Hepatocyte (in vitro differentiated cells): ENCODE results near the gene EMX1. TPM values are rescaled to one million over a fixed set of nuclear protein-coding genes. Genes with fewer than 3 reads are reported as not detected.

Source experiments
- DNase-seq: peaks from one replicate; pipeline ENCODE4 v3.0.0-alpha.2; 2016; ENCODE audit warnings: low spot score
- H2AFZ ChIP-seq: fragments of 200-600 bp; sonication (generic); 2 replicates; pipeline ENCODE4 v1.6.0; 2016; ENCODE audit warnings: antibody characterized with exemption, mild to moderate bottlenecking
- H3K27ac ChIP-seq: fragments of 200-600 bp; sonication (generic); 2 replicates; pipeline ENCODE4 v1.5.1; 2016; ENCODE audit warnings: mild to moderate bottlenecking
- H3K27me3 ChIP-seq: fragments of 200-600 bp; sonication (generic); 2 replicates; pipeline ENCODE4 v1.6.1; 2016
- H3K36me3 ChIP-seq: fragments of 200-600 bp; sonication (generic); replicated peaks from 2 replicates; pipeline ENCODE4 v1.5.1; 2016; ENCODE audit warnings: low read depth; ENCODE audit not compliant: insufficient read depth
- H3K4me1 ChIP-seq: fragments of 200-600 bp; sonication (generic); 2 replicates; pipeline ENCODE4 v1.5.1; 2016; ENCODE audit warnings: mild to moderate bottlenecking, moderate library complexity; ENCODE audit not compliant: insufficient read depth
- H3K4me2 ChIP-seq: fragments of 200-600 bp; sonication (generic); 2 replicates; pipeline ENCODE4 v1.6.0; 2016
- H3K4me3 ChIP-seq: fragments of 200-600 bp; sonication (generic); 2 replicates; pipeline ENCODE4 v1.5.1; 2016; ENCODE audit warnings: mild to moderate bottlenecking
- H3K79me2 ChIP-seq: fragments of 200-600 bp; sonication (generic); 2 replicates; pipeline ENCODE4 v1.6.0; 2017; ENCODE audit warnings: mild to moderate bottlenecking
- H3K9me2 ChIP-seq: fragments of 200-600 bp; sonication (generic); replicated peaks from 2 replicates; pipeline ENCODE4 v1.6.0; 2017; ENCODE audit warnings: mild to moderate bottlenecking; ENCODE audit not compliant: insufficient read depth
- H3K9me3 ChIP-seq: fragments of 200-600 bp; sonication (generic); 2 replicates; pipeline ENCODE4 v1.5.1; 2016; ENCODE audit warnings: low read depth, mild to moderate bottlenecking
- H4K20me1 ChIP-seq: fragments of 200-600 bp; sonication (generic); 2 replicates; pipeline ENCODE4 v1.6.0; 2016; ENCODE audit warnings: mild to moderate bottlenecking; ENCODE audit not compliant: insufficient read depth, poor library complexity, severe bottlenecking
- CTCF ChIP-seq: fragments of 200-600 bp; sonication (generic); IDR thresholded peaks from 2 replicates; pipeline ENCODE4 v1.5.1; 2016; ENCODE audit warnings: antibody characterized with exemption, mild to moderate bottlenecking; ENCODE audit not compliant: poor library complexity
- EZH2 ChIP-seq: fragments of 200-600 bp; sonication (generic); IDR thresholded peaks from 2 replicates; pipeline ENCODE4 v1.6.1; 2016; ENCODE audit warnings: antibody characterized with exemption, mild to moderate bottlenecking, borderline replicate concordance
- EZH2phosphoT487 ChIP-seq: fragments of 200-600 bp; sonication (generic); IDR thresholded peaks from one replicate; pipeline ENCODE4 v1.6.1; 2018; ENCODE audit warnings: antibody characterized with exemption, mild to moderate bottlenecking, low read depth, moderate library complexity; ENCODE audit not compliant: unreplicated experiment, severe bottlenecking
- WGBS: methylation state at CpG from one replicate; pipeline ENCODE4 v1.1.6; 2016; ENCODE audit warnings: low lambda C conversion rate; ENCODE audit errors: missing lambda C conversion rate; 5-methylcytosine and 5-hydroxymethylcytosine counted together
- polyA plus RNA-seq: library from polyadenylated mRNA; unstranded; fragments of >200 nt; fragmentation: Nextera tagmentation; extraction: Ambion mirVana; gene quantifications from 2 replicates; pipeline ENCODE4 v1.2.1, GENCODE V29; 2016
- total RNA-seq: library from RNA; depleted of rRNA; stranded (reverse); fragments of >200 nt; gene quantifications from 2 replicates; pipeline ENCODE4 v1.2.3, GENCODE V29; 2014

The EMX1 gene
- total and polyA plus RNA-seq, 2 experiments from 2014 or later = 0.34 to 1.2 TPM

- Histone ChIP-seq H3K4me3 (no peak overlapping the region), H3K9me3 (no peaks in the 10 kb centered on the region), H3K36me3 (no peaks in the 10 kb centered on the region), H3K9me2 (no peaks in the 10 kb centered on the region), H3K79me2 (no peaks in the 10 kb centered on the region), H2AFZ (no peak overlapping the region), H4K20me1 (no peaks in the 10 kb centered on the region), H3K27ac (no peak overlapping the region), H3K27me3 (no peaks in the 10 kb centered on the region), H3K4me2 (no peak overlapping the region), H3K4me1 (no peaks in the 10 kb centered on the region)
- WGBS = 89% methylated on average over 2 of the region's 5 CpGs
- no peak for TF ChIP-seq EZH2
- no peak for TF ChIP-seq EZH2phosphoT487
- TF ChIP-seq CTCF = no peak
- DNase-seq = no peak
Measured at GRCh38 chr2:72938455-72938854, 21.1 kb downstream of the EMX1 start.

GRCh38 chr2:72940361-72940760, 23.0 kb downstream of the EMX1 start:
- no peaks in the 10 kb centered on the region for H3K27me3 ChIP-seq
- H3K9me3 ChIP-seq = no peaks in the 10 kb centered on the region
- no peaks in the 10 kb centered on the region for H3K9me2 ChIP-seq
- no peaks in the 10 kb centered on the region for H3K36me3 ChIP-seq
- no peaks in the 10 kb centered on the region for H3K4me1 ChIP-seq
- 85% methylated on average over 6 of the region's 6 CpGs for WGBS
- no peak overlapping the region for H2AFZ ChIP-seq
- no peaks in the 10 kb centered on the region for H4K20me1 ChIP-seq
- DNase-seq = no peak
- TF ChIP-seq CTCF = no peak
- no peak for TF ChIP-seq EZH2phosphoT487
- no peak for TF ChIP-seq EZH2
- H3K27ac ChIP-seq = no peak overlapping the region
- H3K4me2 ChIP-seq = no peak overlapping the region
- H3K79me2 ChIP-seq = no peaks in the 10 kb centered on the region
- no peak overlapping the region for H3K4me3 ChIP-seq

- Histone ChIP-seq H4K20me1 (no peaks in the 10 kb centered on the region), H3K79me2 (no peaks in the 10 kb centered on the region), H3K4me3 (no peak overlapping the region), H3K9me3 (no peaks in the 10 kb centered on the region), H3K27me3 (no peaks in the 10 kb centered on the region), H3K4me2 (no peak overlapping the region), H3K4me1 (no peaks in the 10 kb centered on the region), H3K36me3 (no peaks in the 10 kb centered on the region), H3K27ac (no peak overlapping the region), H2AFZ (no peak overlapping the region), H3K9me2 (no peaks in the 10 kb centered on the region)
- DNase-seq = no peak
- 42% methylated on average over 6 of the region's 6 CpGs for WGBS
- TF ChIP-seq EZH2 (no peak), CTCF (no peak), EZH2phosphoT487 (no peak)
Measured at GRCh38 chr2:72940786-72941185, 23.5 kb downstream of the EMX1 start.

- no peaks in the 10 kb centered on the region for H3K9me2 ChIP-seq
- no peaks in the 10 kb centered on the region for H3K79me2 ChIP-seq
- no peak overlapping the region for H2AFZ ChIP-seq
- DNase-seq = no peak
- no peak overlapping the region for H3K4me2 ChIP-seq
- H3K36me3 ChIP-seq = no peaks in the 10 kb centered on the region
- TF ChIP-seq EZH2 (no peak), CTCF (no peak), EZH2phosphoT487 (no peak)
- no peak overlapping the region for H3K4me3 ChIP-seq
- no peaks in the 10 kb centered on the region for H3K4me1 ChIP-seq
- no peaks in the 10 kb centered on the region for H3K9me3 ChIP-seq
- H3K27me3 ChIP-seq = no peaks in the 10 kb centered on the region
- no peak overlapping the region for H3K27ac ChIP-seq
- no peaks in the 10 kb centered on the region for H4K20me1 ChIP-seq
- 96% methylated on average over 6 of the region's 8 CpGs for WGBS
Measured at GRCh38 chr2:72942293-72942692, 25.0 kb downstream of the EMX1 start.
